NCI-H69 (cell line): ENCODE results near the gene TRIM71.
"Not testable (repeated sequence)": the region's sequence is repeated elsewhere in the genome, so short reads cannot be mapped to it uniquely, and the experiment has no call there.

ENCODE experiments used
- DNase-seq: peaks from one replicate; lab custom pipeline; 2025; lab: John Stamatoyannopoulos, UW

Gene TRIM71

DNA sequence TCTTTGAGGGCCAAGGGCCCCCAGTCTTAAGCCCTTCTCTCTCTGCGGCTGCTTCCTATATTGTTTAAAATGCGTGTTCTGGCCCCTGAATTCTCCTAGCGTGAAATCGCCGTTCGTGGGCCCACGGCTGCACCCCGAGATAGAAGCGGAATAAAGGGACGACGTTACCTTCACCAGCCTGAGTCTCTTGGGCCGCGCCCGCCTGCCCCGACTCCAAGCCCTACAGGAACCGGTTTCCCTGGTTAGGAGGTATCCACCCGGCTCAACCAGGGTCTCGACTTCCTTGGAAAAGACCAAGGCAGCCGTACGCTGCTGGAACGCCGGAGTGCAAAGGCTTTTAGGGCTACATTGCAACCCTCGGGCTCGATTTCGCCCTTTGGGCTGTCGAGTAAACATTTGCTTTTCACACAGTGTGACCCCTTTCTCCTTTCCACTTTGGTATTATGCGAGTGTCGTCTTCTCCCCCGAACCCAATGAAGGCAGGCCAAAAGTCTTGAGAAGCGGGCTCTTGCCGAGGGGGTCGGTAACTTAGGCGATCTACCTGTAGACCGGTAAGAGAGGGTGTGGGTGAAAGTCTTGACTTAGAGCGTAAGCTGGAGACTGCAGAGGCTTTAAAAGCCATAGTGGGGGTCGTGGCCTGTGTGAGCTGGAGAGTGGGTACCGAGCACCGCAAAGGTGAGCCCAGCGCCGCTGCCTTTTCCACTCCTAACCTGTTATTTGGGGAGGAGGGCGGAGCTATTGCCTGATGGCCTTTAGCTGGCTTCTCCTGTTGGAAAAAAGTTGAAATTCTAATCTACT lies 2.0 kb downstream of the TRIM71 start:
- DNase-seq = no peak

DNA sequence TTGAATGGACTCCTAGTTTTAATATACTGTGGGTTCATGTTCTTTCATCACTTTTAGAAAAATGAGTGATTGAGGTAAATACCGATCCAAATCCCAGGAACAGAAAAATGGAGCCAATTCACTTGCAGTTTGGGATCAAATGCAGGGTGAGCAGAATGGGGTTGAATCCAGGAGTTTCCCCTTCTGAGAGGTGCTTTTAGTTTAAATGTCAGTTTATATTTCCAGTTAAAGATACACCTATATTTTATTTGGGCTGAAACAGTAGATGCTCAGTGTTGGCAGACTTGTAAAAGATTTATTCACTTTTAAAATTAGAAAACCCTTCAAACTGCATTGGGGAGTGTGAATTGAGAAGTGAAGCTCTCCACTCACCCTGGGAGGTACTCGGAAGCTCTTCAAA lies 2.6 kb downstream of the TRIM71 start:
- no peak for DNase-seq

DNA sequence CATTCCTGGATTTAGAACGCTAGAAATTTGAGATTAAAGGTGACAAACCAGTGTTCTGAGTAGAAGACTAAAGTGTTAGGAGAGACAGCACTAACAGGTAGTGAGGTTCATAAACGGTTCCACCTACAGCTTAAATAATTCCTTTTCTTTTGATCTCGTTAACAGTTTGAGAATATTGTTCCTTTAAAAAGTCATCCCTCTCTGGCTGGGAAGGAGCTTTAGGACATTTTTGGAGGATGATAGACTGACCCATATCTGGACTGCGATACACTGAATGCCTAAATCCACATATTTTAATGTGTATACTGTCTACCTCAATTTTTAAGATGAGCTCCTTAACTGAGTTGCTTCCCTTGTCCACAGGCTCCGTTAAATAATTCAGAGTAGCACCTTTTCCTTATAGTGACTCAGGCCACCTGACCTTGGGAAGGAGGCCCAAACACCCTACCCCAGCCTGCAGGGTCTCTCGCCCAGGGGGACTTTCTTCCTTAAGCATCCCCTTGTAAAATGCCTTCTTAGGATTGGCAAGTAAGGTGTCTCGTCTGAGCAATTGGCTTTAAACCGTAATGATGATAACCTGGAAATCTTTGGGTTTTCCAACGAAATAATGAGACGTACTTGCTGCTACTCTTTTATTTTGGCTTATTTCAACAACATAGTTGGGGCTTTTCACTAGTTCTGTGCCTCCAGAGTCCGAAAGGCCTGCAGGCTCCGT lies 3.3 kb downstream of the TRIM71 start:
- no peak for DNase-seq

DNA sequence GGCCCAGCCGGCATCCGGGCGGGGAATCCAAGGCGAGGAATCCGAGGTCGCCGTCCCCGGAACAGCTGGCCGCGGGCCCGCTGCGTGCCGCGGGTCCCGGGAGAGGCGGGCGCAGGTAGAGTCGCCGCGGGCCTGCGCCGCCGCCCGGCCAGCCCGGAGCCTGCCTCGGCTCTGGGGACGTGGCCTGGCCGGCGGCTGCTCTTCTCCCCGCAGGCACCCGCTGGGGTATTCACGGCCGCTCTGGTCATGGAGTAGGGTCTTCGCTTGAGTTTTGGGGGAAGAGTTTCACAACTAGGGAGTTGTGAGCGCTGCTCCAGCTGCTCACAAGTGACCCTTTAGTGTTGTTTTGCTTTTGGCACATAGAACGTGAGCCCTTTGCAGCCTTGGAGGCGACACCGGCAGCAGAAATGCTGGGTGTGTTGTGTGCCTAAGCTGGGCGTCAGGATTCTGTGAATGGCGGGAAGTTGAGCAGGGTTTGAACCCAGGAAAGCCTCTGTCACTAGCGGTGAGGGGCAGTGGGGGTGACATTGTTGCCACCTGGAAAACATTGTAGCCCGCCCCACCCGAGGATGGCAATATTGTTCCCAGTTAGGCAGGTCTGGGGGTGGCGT lies 4.0 kb downstream of the TRIM71 start:
- DNase-seq = no peak

DNA sequence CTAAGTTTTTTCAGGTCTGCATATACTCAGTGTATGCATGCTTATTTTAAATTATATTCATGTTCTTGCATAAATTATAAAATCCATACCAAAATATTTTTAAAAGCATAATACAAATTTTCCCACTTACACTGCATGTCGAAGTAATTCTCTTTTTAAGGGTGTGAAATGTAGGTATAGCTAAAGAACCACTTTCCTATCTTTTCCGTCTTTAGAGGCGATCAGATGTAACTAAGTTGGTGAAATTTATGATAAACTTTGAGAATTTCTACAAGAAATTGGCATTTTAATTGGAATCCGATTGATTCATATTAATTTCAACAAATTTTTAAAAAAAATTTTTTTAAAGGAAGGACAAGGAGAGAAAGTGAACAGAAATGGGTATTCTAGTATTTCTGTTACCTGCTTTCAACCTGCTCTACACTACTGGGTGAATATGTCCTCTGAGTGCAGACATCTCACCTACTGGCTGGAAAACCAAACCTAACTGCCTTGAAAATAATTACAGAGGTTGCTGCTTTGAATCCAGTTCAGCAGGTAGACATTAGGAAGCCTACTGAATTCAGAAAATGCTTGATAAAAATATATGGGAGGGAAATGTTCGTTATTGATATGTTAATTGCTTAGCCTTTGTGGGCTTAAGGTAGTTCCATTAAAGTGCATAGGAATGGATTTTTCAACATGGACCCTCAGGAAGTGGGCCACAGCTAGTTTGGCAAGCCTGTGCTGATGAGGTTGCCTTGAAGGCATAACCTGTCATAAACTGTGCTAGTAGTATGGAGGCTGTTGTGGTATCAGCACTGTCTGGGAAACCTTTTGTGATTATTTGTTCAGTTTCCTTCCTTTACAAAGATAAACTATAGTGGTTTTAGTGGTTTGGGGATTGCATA lies 5.1 kb downstream of the TRIM71 start:
- no peak for DNase-seq

DNA sequence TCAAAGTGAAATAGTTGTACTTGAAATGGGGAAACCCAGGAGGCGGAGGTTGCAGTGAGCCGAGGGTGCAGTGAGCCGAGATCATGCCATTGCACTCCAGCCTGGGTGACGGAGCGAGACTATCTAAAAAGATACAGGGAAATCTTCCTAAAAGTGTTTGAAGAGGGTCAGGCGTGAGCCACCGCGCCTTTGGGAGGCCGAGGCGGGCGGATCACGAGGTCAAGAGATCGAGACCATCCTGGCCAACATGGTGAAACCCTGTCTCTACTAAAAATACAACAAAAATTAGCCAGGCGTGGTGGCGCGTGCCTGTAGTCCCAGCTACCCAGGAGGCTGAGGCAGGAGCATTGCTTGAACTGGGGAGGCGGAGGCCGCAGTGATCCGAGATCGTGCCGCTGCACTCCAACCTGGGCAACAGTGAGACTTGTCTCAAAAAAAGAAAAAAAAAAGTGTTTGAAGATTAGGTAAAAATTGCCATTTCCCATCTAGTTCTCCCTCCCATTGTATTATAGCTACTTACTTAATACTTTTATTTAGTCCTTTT lies 5.9 kb downstream of the TRIM71 start:
- DNase-seq = not testable (repeated sequence)

DNA sequence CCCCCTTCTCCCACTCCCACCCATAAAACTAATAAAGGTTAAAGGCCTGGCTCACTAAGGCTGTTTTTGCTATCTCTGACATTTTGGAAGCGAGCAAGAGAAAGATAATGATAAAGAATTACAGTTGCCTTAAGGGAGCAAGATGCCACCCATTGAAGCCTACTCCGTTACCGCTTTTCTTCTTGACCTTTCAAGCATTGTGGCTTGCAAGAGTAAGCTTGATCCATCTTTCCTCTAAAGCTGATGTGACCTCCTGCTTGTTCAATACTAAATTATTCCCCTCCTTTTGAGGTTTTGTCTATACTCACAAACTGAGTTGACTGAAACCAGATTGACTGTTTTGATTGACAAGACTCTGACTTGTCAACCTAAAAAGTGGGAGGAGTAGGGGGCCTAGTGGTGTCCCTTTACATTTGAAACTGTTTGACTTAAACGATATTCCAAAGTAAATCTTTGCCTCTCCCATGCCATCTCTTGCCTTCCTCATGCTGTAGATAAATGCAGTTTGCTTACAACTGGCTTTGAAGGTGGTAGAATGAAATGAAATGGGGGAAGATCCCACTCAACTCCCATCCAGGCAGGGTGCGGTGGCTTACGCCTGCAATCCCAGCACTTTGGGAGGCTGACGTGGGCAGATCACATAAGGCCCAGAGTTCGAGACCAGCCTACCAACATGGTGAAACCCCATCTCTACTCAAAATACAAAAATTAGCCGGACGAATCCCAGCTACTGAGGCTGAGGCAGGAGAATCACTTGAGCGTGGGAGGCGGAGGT lies 8.0 kb downstream of the TRIM71 start:
- no peak for DNase-seq

DNA sequence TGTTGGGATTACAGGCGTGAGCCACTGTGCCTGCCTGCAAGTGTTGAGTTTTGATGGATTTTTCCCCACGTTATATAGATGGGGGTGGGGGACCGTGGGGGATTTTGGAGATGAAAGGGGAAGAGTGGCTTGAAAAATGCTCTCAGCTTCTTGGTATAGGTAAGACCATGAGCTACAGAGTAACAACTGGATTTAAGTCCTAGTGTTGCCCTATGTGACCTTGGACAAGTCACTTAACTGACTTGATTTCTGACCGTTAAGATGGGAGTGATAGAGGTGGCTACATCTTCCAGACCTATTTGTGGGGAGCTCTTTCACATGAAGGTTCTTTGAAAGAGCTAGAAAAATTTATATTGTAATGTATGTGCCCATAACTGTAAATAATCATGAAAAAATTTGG lies 13.3 kb downstream of the TRIM71 start:
- DNase-seq = no peak

DNA sequence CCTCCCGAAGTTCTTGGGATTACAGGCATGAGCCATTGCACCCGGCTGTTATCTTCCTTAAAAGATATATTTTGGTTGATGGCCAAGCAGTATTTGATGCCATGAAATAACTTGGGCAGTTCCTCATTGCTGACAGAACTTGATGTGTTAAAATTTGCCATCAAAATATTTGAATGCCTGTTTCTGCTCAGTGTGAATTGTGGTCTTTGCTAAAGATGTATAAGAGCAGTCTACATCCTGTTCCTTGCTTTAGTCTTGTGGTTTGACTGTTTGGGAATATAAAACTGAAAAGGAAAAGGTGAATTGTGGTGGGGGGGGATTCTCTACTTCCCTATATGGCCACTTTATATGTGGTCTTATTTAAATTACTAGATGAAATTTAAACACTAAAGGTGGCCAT lies 14.0 kb downstream of the TRIM71 start:
- DNase-seq = no peak

DNA sequence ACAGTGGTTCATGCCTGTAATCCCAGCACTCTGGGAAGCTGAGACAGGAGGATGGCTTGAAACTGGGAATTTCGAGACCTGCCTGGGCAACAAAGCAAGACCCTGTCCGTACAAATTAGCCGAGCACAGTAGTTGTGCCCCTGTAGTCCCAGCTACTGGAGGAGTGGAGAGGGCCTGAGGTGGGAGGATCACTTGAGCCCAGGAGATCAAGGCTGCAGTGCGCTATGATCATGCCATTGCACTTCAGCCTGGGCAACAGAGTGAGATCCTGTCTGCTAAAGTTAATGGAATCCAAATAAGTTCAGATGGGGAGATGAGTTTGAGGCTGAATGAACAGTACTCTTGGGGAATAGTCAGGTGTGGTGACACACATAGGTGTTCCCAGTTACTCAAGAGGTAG lies 14.4 kb downstream of the TRIM71 start:
- no peak for DNase-seq

DNA sequence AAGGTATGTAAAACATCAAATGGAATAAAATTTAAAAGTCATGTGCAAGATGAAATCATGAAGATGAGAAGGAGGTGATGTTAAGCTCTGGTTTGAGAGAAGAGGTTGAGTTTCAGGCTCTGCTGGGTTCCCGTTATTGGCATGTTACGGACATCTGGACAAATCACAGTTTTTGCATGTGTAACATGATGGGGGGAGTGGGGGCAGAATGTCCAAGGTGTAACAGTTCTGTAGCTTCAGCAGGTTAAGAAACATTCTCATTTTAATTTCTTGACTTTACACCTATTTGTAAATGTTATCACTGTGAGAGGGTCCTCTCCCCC lies 17.2 kb downstream of the TRIM71 start:
- no peak for DNase-seq

DNA sequence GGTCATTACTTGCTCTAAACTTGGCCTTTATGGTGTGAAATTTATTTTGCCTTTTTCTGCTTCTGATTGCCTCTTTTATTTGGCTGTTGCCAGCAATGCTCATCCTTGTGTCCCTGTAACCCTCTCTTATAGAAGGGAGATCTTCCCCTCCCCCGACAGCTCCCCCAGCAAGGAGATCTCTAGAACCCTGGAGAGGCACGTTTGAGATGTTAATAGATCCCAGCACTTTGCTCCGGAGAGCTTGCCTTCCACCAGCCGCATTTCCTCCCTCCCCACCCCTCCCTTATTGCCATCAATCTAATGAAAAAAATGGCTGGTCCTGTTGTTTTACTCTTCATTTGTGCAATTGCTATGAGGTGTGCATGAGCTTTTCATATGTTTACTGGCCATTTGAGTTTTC lies 18.2 kb downstream of the TRIM71 start:
- no peak for DNase-seq

DNA sequence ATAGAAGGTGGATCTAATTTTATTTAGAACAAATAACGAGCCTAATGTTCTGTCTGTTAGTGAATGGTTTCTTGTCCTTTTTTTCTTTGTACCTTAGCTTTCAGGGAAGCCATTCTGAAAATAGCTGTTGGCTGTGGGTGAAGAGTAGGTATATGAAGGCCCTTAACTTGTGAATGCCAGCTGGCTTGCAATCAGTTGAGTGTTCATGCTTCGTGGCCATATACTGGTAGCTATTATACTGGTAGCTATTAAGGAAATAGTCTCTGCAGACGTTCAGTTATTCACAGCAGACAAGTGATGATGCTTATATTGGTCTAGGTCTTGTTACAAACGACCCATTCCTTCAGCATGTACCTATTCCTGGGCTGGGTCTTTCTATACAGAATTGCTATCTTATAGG lies 18.8 kb downstream of the TRIM71 start:
- no peak for DNase-seq

DNA sequence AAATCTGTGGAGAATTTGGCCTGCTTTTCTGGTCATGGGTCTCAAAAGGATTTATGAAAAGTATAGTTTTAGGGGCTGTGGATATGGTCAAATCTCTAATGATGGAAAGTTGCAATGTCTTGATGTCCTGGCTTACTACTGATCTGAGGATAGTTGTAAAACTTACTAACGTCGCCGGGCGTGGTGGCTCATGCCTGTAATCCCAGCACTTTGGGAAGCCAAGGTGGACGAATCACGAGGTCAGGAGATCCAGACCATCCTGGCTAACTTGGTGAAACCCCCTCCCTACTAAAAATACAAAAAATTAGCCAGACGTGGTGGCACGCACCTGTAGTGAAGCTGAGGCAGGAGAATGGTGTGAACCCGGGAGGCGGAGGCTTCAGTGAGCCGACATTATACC lies 19.6 kb downstream of the TRIM71 start:
- DNase-seq = no peak

DNA sequence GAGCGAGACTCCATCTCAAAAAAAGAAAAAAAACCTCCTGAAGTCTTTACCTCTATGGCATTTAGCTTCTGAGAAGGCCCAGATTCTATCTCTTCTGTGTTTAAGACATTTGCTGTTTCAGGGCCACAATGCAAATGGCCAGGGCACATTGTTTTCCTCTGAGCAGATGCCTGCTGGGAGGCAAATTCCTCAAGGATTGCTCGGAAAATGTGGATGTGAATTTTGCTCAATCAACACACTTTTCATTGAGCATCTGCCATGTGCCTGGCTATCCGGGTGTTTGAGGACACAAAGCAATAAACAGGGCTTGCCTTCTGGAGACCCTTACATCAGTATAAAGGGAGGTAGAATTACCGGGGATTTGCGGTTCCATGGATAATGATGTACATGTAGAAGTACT lies 20.0 kb downstream of the TRIM71 start:
- DNase-seq = no peak

DNA sequence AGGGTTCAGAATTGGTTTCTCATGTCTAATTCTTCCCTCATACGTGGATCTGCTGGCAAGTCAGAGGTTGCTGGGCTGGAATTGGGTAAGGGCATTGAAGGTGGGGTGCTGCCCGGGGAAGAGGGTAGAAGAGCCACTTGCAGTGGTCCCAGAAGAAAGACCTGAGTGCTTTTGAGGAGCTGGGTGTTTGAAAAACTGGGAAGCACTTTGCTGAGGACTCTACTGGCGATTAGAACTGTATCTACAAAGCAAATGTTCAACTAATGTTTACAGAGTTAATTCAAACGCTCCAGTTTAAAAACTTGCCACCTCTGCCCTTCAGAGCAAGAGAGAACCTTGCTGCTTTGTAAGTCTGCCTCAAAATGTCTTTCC lies 21.9 kb downstream of the TRIM71 start:
- DNase-seq = no peak

DNA sequence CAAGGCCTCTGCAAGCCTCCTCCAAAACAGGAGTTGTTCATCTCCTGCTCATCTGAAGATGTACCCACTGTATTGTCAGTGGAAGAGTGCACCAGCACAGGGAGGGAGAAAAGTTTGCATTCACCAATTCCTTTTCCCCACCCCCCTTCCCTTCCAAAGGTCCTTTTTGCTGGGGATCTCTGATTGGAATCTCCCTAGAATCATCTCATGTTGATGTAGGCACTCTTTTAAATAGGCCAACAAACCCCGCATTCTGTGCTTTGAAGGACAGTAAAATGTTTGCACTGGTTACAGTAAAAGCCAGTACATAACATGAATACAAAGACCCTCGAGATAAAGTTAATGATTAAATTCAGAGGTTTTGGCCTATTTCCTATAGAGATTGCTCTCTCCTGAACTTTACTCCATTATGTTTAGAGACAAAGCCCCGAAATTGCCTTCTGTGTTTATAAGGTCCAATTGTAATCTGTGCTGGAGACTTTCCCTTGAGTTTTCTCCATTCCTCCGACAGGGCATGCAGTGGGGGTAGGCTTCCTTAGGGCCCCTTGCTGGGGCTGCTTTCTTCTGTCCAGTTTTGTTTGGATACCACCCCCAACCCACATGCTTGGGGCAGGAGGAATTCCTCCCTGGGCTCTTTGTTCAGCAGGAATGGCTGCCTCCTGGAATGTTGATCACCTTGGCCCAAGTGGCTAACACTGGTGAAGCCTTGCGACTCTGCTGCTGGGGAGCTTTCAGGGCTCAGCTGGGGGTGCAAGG lies 22.5 kb downstream of the TRIM71 start:
- no peak for DNase-seq

DNA sequence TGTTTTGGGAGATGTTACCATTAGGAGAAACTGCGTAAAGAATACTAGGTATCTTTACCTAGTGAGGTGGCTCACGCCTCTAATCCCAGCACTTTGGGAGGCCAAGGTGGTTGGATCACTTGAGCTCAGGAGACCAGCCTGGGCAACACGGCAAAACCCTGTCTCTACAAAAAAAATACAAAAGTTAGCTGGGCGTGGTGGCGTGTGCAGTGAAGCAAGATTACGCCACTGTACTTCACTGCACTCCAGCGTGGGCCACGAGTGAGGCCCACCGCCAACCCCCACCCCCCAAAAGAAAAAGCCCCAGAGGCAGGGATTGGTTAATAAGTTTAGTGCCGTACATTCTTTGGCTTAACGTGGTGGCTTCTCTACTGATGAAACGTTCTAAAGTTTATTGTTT lies 23.5 kb downstream of the TRIM71 start:
- no peak for DNase-seq

DNA sequence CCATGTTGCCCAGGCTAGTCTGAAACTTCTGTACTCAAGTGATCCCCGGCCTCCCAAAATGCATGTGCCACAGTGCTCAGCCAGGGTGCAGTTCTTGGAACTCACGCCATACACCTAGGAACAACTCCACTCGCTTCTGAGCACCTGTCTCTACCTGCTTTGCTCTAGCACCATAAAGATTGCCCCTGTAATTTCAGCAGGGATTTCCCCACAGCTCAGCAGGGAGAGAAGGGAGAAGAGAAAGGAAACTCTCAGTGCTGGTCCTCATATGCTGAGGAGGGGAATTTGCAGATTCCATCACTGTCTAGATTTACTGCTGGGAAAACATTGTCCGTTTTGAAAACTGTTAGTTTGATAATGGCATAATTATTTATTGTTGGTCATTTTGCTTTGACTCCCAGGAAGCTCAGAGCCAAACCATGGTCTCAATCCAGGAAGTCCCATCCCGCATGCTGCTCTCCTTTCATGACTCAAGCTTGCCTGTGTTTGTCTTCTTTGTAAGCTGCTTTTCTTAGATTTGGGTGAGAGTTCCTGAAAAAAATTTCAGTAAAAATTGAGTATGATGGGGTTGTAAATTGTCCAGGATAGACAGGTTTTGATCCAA lies 24.2 kb downstream of the TRIM71 start:
- DNase-seq = peak; percentile 25

DNA sequence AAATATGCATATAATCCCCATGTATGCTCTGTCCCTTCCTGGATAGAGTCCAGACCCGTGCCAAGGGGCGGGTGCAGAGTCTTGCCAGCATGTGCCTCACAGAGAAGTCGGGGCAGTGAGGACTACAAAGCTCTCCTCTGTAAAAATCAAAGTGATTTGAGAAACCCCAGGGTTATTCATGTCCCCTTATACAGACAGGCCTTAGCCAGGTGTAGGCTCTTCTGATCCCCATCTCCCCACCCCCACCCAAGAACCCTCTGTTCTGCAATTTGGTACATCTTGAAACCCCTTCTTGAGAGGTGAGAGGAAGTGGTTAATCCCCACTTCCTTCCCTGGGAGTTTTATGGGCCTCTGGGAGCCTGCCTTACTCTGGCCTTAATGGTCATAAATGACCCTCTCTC lies 24.7 kb downstream of the TRIM71 start:
- peak; percentile 25 for DNase-seq
